Measurements from ENCODE around the gene ABO.
"Not testable (repeated sequence)": the region's sequence is repeated elsewhere in the genome, so short reads cannot be mapped to it uniquely, and the experiment has no call there.

Gene ABO

GRCh38 chr9:133286523-133286922 is 11.5 kb upstream of the ABO start:
- DNase-seq: no peak

DNA sequence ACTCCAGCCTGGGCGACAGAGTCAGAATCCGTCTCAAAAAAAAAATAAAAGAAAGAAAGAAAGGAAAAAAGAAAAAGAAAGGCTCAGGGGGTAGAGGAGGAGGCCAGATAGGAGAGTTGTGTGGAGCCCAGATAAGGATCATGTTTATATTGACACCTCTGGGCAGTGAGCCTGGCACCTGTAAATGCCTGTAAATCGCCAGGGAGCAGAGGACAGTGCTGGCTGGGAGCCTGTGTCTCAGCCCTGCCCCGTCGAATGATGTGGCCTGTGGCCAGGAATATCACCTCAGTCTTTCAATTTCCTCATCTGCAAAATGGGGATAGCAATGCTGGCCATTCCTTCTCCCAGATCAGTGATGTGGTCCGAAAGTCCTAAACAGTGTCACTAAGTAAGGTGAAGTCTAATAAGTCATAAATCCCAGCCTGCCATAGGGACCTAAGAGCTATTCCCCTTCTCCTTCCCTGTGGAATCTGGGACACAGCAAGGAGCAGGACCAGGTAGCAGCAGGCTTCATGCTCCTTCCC is 10.3 kb upstream of the ABO start:
- DNase-seq: no peak

GRCh38 chr9:133284362-133284761 is 9.4 kb upstream of the ABO start:
- no peak for DNase-seq

GRCh38 chr9:133283255-133284032 is 8.4 kb upstream of the ABO start:
- not testable (repeated sequence) for DNase-seq

DNA sequence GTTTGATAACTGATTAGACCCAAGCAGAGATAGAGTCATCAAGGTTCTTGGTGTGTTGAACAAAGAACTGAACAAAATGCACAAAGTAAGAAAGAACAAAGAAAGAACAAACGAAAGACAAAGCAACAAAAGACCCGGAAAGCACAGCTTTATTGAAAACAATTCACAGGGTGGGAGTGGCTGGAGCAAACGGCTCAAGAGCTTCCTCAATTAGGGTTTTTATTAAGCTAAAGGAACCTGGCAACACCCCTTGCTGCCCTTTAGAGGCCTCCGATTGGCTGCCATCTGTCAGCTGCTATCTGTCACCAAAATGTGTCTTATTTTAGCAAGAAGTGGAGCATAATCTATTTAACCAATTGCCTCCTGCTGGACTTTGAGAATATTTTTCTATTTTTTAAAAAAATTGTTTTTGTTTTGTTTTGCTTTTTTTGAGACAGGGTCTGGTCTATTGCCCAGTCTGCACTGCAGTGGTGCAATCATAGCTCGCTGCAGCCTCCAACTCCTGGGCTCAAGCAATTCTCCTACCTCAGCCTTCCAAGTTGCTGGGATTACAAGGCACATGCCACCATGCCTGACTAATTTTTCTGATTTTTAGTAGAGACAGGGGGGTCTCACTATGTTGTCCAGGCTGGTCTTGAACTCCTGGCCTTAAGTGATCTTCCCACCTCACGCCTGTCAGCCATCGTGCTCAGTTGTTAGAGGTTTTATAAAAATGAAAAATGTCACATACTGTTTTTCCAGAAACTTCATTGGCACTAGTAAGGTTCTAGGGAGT is 7.7 kb upstream of the ABO start:
- DNase-seq: no peak

DNA sequence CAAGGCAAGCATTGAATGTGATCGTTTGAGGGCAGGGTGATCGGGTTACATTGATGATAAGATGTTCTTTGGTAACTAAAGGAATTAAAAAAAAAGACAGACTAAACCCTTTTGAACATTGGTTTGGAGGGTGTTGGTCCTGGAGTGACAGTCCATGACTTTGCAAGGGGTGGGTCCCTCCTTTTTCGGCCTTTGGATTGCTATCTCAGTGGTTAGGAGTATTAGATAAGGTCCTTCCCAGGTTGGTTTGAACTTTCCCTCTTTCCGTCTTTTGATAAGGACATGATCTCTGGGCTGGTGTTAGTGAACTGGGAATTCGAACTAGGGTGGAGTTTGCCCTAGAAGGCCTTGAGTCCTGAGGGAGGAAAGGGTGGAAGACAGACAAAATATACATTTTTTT is 5.4 kb upstream of the ABO start:
- no peak for DNase-seq

DNA sequence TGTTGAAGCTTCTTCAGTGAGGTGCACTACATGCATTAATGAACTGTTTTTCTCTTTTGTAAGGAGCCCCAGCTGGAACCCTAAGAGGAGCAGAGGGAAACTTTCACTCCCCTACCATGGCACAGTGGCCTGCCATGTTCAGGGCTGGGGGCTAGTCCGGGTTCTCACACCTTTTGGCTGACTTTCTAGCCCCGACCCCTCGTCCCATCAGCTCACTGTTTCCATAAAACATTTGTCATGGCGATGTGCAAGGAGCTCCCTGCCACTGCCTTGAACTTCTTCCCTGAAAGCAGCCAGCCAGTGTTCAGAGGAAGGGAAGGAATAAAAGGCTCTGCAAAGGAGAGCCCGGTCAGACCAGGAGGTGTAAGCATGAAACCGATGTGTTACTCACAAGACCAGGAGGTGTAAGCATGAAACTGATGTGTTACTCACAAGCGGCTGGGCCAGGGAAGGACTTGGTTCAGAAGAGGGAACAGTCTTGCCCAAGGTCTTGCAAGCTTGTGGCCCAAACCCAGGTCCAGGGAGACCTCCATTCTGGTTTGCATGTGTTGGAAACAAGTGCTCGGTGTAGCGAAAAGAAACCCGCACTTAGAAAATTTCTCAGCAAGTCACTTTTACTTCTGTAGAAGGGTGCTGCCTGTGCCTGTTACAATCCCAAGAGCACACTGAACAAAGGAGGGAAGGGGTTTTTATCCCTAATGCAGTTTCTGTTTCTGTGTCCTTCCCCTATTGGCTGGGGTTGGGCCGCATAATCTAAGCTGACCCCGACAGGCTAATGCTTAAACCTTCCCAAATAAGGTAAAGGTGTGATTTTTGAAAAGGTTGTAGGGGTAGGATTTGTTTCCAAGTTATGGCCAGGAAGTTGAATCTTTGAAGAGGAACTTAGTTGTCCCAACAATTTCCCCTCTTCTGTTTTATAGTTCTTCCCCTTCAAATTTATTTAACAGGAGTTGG is 3.4 kb upstream of the ABO start:
- no peak for DNase-seq

DNA sequence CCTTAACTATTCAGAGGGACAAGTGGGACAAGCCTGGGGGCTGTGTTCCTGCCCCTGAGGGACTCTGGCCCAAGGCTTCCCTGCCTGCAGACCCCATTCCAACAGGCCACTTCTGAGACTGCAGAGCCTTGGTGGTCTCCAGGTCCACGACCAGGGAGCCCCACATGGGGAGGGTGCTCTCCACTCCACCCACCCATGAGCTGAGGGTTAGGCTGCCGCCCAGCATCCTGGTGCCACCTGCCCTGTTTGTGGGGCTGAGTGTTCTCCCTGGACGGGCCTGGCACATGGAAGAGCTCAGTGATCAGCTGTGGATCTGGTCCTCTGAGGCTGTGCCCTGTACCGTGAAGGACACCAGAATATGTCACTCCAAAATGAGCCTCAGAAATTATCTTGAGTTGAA is 2.5 kb upstream of the ABO start:
- DNase-seq: no peak

DNA sequence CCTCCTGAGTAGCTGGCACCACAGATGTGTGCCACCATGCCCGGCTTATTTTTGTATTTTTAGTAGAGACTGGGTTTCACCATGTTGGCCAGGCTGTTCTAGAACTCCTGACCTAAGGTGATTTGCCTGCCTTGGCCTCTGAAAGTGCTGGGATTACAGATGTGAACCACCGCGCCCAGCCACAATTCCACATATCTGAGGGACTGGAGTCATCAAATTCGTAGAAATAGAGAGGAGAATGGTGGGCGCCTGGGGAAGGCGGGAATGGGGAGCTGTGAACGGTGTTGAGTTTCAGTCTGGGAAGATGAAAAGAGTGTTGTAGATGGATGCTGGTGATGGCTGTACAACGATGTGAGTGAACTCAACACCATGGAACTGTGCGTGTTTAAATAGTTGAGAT is 1.9 kb upstream of the ABO start:
- DNase-seq: no peak

- DNase-seq: no peak
Measured at GRCh38 chr9:133276001-133276884, 1.2 kb upstream of the ABO start.

DNA sequence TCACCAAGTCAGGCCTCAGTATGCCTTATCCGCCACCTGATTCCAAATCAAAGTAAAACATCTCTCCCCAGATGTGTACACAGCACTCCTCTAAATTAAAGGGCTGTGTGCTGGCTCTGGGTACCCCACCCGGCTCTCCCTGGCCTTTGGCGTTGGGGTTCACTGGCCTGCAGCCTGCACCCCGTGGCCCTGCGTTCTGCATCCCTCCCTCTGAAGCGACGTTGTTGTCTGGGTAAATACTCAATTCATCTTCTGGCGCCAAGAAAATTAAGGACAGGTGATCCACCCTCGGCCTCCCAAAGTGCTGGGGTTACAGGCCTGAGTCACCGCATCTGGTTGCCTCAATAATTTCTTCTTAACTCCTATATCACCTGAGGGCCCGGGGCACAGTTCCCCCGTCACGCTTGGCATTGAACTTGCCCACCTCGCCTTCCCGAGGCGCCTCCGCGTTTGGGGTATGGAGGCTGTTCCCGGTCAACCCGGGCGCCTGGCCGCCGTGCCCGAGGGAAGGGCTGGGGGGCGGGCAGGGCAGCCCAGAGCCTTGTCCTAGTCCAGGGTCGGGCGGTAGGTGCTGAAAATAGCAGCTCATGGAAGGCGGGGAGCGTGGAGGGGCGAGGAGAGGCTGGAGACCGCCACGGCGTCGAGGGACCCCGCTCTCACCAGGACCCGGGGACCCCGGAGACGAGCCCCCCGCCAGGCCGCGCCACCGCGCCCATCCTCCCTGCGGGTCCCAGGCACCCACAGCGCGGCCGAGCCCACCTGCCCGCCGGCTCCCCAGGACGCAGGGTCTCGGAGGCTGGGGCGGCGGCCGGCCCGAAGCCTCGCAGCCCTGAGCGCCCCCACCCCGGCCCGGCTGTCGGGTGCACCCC is 531 bp downstream of the ABO start:
- no peak for DNase-seq

- no peak for DNase-seq
Measured at GRCh38 chr9:133273819-133274218, 1.2 kb downstream of the ABO start.

DNA sequence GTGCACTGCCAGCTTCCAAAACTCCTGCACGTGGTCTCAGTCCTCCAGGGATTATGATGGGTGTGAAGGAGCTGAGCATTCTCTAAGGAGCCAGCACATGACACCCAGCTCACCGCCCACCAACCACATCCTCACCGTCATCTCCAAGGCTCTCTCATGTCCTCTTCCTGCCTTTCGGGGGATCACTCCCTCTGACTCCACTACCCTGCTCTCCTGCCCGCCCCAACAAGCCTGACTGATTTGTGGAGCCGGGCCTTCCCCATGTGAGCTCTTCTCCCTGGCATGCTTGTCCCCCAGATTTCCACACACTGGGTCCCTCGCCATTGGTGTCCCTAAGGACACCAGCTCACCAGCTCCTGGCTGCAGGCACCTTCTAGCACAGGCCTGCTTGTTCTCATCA is 1.9 kb downstream of the ABO start:
- DNase-seq: no peak

DNA sequence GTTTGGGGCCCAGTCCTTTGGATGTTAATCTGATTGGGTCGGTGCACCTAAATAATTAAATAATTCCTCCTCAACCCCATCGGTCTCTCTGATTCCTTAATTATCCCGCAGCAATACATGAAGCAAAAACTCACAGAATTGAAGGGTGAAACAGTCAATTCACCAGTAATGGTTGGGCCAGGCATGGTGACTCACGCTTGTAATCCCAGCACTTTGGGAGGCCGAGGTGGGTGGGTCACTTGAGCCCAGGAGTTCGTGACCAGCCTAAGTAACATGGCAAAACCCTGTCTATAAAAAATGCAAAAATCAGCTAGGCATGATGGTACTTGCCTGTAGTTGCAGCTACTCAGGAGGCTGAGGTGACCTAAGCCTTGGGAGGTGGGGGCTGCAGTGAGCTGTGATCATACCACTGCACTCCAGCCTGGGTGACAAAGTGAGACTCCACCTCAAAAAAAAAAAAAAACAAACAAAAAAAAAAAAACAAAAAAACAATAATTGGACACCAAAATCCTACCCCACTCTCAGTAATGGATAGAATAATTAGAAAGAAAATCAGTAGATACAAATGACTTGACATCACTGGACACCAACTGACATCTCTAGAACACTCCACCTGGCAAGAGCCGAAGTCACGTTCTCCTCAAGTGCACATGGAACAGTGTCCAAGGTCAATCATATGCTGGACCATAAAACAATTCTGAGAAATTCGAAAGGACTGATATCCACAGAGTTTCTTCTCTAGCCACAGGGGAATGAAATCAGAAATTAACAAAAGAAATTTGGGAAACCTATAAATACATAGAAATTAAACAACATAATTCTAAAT is 5.3 kb downstream of the ABO start:
- no peak for DNase-seq

DNA sequence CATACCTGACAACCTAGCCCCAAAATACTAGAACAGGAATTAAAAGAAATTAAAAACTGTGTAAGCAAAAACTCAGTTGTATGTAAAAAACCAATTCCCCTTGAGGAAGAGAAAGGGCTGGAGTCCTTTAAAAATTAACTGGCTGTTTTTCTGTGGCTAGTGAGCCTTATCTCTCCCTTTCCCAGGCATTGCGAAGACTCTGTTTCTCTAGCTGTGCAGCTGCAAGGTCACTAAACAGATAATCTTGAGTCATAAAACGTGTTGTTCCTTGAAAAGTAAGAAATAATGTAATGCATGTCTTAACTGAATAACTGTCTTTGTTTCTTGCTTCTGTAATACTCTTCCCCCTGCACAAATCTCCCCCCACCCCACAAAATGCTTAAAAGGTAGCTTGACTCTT is 5.9 kb downstream of the ABO start:
- DNase-seq: not testable (repeated sequence)

GRCh38 chr9:133268335-133269056 is 6.5 kb downstream of the ABO start:
- no peak for DNase-seq

- DNase-seq: no peak
Measured at GRCh38 chr9:133264235-133264764, 10.7 kb downstream of the ABO start.

DNA sequence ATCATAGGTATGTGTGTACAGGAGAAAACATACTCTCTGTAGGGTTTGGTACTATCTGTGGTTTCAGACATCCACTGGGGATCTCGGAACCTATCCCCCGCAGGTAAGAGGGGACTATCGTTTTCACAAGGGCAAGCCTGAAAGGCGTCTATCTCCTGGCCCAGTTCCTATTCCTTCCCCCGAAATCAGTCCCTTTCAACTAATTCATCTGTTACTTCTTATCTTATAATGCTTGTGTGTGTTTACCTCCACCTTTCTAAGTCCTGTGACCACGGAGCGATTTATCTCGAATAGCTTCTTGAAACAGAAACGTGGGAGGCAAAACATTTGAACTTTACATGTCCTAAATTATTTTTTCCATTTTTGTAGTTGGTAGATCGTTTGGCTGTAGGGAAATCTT is 11.4 kb downstream of the ABO start:
- DNase-seq: no peak

DNA sequence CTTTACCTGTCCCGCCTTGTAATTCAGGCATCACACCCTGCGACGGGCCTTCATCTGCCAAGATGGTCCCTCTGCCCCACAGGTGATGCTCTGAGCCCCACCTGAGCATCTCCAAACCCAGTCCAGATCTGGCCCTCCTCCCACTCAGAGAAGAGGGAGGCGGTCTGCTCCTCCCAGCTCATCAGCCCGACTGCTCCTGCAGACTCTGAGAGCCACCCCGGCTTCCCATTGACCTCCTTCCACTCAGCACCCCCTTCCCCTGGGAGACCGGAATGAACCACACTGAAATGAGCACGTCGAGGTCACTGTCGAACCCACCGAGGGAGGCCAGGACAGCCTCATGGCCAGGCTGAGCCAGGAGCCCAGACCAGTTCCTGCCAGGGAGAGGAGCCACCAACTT is 12.8 kb downstream of the ABO start:
- DNase-seq: no peak

Measured in NCI-H146 (cell line).